ENCODE results near the gene TET2.
"Not testable (repeated sequence)": the region's sequence is repeated elsewhere in the genome, so short reads cannot be mapped to it uniquely, and the experiment has no call there.

Gene TET2

DNA sequence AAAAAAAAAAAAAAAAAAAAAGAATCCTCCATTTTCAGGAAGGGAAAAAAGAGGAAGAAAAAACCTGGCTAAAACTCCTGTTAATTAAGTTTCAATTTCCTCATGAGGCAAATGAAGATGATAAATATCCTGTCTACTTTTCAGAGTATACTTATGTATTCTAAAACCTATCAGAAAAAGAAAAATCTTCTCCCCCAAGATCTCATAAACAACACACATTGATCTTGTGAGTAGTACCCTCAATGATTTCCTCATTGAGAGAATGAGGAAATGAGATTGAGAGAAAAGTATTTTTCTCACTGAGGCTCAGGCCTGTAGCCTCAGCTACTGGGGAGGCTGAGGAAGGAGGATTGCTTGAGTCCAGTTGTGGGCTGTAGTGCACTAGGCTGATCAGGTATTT is 146.7 kb downstream of the TET2 start:
- no peak for DNase-seq (ENCODE audit: low read depth)

DNA sequence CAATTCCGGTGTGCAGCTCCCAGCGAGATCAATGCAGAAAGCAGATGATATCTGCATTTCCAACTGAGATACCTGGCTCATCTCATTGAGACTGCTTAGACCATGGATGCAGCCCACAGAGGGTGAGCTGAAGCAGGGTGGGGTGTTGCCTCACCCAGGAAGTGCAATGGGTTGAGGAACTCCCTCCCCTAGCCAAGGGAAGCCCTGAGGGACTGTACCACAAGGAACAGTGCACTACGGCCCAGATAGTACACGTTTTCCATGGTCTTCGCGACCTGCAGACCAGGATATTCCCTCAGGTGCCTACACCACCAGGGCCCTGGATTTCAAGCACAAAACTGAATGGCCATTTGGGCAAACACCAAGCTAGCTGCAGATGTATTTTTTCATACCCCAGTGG is 150.0 kb downstream of the TET2 start:
- DNase-seq (ENCODE audit: low read depth): no peak

DNA sequence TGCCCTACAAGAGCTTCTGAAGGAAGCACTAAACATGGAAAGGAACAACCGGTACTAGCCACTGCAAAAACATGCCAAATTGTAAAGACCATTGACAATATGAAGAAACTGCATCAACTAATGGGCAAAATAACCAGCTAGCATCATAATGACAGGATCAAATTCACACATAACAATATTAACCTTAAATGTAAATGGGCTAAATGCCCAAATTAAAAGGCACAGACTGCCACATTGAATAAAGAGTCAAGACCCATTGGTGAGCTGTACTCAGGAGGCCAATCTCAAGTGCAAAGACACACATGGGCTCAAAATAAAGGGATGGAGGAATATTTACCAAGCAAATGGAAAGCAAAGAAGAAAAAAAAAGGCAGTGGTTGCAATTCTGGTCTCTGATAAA is 152.4 kb downstream of the TET2 start:
- DNase-seq (ENCODE audit: low read depth): not testable (repeated sequence)

DNA sequence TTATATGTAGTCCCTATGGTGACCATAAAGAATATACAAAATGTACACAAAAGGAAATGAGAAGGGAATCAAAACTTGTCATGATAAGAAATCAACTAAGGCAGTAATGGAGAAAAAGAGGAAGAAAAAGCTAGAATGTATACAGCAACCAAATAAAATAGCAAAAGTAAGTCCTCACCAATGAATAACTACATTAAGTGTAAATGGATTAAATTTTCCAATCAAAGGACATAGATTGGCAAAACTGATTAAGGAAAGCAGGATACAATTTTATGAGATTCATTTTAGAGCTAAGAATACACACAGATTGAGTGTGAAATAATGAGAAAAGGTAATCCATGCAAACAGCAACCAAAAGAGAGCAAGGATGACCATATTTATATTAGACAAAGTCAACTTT is 157.4 kb downstream of the TET2 start:
- no peak for DNase-seq (ENCODE audit: low read depth)

DNA sequence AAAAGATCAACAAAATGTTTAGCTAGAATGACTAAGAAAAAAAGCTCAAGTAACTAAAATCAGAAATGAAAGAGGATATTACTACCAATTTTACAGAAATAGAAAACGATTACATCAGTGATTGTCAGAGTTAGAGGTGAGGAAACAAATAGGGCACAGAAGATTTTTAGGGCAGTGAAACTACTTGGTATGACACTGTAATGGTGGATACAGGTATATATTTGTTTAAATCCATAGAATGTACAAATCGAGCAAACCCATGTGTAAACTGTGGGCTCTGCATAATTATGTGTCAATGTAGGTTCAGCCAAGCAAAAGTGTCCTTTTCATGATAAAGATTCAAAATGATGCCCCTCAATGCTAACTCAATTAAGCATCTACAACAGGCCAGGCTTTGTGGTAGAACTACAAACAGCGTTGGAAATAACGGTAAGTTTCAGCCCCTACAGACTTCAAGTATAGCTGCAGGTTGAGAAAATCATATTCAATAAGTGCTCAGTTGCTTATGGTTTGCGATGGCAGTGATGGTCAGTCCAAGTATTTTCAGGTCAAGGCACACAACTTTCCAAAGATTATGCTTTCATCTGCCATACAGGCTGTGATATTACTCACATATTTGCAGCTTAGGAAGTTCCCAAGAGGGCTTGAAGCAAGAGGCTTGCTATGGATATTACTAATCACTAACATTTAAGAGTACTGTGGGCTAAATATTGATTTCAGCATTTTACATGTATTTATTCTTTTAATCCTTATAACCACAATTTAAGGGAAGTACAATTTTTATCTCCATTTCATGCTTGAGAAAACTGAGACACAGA is 158.6 kb downstream of the TET2 start:
- no peak for DNase-seq (ENCODE audit: low read depth)

DNA sequence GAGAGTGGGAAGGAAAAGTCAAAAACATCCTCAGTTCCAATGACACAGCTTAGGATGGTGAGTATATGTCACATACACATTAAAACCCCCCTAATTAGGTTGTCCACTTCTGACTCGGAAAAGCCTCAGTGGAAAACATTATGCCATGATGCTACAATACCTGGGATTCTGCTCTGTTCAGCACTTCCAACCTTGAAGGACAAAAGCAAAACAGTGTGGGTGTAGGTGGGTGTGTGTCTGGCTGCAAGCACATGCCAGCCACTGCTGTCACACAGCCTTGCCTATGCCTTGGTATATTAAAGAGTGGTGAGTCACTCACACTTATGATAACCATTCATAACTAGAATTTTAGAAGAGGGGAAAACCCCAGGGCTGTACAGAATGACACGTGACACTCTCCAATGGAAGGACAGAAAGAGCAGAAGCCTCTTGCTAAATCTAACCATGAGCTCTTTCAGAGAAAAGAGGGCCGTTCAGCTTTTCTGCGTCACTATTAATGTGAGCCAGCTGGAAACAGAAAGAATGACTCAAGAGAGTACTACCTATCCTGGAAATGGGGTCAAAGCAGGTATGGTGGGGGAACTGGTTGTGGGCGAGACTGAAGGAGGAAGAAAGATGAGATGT is 159.6 kb downstream of the TET2 start:
- no peak for DNase-seq (ENCODE audit: low read depth)

DNA sequence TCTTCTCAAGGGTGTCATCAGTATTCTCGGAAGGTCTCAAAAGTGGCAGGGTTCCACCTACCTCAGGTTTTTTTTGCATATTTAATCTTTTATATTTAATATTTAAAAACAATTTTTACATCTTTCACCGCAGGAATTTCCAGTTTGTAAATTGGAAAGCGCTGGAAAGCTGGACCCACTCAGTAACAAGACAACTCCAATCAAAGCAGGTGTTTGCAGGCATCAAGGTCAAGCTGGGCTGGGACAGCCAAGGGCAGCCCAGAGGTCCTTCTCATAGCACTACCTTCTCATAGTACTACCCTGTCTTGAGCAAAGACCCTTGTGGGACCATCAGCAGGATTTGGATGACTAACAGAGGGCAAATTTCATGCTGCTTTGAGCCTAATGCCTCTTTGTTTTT is 160.1 kb downstream of the TET2 start:
- no peak for DNase-seq (ENCODE audit: low read depth)

DNA sequence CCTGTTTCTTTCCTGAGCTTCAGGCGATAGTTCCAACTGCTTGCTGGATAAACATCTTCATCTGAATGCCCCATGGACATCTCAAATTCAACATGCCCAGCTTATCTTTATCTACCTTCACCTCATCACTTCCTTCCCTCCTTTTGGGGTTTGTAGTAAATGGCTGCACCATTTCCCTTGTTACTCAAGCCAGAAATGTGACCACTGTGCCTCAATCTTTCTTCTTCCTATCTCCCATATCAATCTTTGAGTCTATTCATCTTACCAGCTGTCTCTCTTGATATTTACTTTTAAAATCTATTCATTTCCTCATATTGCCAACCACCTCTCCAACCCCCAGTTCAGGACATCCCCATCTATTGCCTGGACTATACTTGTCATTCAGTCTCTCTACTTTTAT is 171.8 kb downstream of the TET2 start:
- no peak for DNase-seq (ENCODE audit: low read depth)

DNA sequence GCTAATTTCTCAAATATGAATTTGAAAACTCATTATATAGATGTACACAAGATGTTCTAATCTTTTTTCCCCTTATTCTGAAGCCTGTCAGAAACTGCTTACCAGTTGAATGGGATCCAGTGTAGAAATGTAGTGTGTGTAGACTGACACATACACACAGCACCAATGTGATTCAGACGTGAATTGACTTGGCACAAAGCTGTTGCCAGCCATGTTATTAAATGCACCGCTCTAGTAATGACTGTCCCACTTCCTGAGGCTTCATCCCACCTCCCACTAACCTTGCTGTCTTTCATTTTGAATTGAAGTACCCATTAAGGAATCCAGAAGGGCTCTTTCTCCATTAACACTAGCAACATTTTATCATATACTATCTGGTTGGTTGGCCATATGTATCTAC is 180.5 kb downstream of the TET2 start:
- no peak for DNase-seq (ENCODE audit: low read depth)

DNA sequence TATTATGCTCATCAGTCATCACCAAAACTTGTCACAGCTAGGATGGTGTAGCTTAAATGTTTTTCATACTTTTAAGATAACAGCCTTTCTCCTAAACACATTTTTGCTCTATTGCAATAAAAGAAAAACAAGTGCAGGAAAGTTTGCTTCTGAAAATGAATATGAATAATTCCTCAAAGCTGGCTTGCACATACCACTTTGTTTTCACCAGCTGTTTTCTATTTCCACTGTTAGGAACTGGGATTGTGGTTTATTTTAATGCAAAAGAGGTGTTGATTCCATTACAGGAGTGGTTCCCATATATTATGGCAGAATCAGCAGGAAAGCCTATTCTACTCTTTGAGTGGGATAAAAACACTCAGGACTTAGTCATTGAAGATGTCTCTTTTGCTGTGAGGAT is 181.3 kb downstream of the TET2 start:
- no peak for DNase-seq (ENCODE audit: low read depth)

DNA sequence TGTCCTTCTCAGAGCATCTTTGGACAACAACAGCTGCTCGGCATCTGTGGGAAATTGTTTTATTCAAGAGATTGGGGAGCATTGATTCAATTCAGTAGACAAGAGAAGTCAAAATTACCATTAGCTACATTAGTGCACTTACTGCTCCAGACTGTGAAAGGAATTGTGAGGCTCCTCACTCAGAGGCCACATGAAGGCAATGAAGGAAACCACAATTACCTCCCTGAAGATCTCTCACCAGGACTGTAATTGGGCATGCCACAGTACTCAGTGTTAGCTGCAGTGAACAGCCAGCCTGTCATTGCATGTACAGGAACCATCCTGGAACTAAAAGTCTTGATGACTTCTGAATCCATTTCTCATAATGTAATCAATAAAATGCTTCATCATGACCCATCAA is 182.4 kb downstream of the TET2 start:
- no peak for DNase-seq (ENCODE audit: low read depth)
